ENCODE measurements around the gene NT5C1A. TPM values are rescaled to one million over a fixed set of nuclear protein-coding genes. Genes with fewer than 3 reads are reported as not detected.
A peak's percentile ranks its signal among the peaks of the same experiment; 100 is the strongest.

The NT5C1A gene
- total RNA-seq, 1 experiment from 2014 or later = not detected

DNA sequence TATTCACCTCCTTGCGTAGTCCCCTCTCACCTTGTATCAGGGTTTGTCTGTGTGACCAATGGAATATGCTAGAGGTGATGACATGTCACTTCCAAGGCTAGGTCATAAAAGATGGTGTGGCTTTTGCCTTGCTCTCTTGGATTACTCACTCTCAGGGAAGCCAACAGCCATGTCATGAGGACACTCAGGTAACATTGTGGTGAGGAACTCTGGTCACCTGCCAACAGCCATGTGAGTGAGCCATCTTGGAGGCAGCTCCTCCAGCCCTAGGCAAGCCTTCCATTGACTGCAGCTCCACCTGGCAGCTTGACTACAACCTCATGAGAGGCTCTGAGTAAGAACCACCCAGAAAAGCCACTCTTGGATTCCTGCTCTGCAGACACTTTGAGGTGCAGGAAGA lies 21.5 kb downstream of the NT5C1A start:
- Histone ChIP-seq H3K4me2 (ENCODE audit: low read length) (no peak overlapping the region), H3K79me2 (ENCODE audit: low read length) (no peaks in the 10 kb centered on the region), H3K9me2 (replicated peaks; ENCODE audit: low read length) (no peaks in the 10 kb centered on the region), H3K36me3 (ENCODE audit: low read depth, low read length) (no peaks in the 10 kb centered on the region), H3K27me3 (ENCODE audit: low read length) (no peaks in the 10 kb centered on the region), H3K4me3 (ENCODE audit: low read length) (no peak overlapping the region), H3K9ac (ENCODE audit: low read length) (no peak overlapping the region), H3K9me3 (ENCODE audit: low read length) (no peaks in the 10 kb centered on the region), H4K20me1 (ENCODE audit: low read length) (no peaks in the 10 kb centered on the region), H3K27ac (ENCODE audit: low read length) (no peak overlapping the region), H3F3A (ENCODE audit: low read length, unreplicated experiment) (no peaks in the 10 kb centered on the region), H3K4me1 (ENCODE audit: insufficient read depth, low read length) (no peaks in the 10 kb centered on the region), H2AFZ (ENCODE audit: low read length) (no peak overlapping the region)
- intact Hi-C loops (cut with micrococcal nuclease) = no loop called here
- ChIA-PET CTCF (no interaction called here), POLR2A (ENCODE audit: unreplicated experiment) (no interaction called here)
- TF ChIP-seq CTCF (conservative IDR thresholded peaks at IDR 0.05; ENCODE audit: low read depth, low read length) (no peak), EZH2 (IDR thresholded peaks at IDR 0.05; ENCODE audit: low read length, unreplicated experiment) (no peak), EZH2phosphoT487 (IDR thresholded peaks at IDR 0.05; ENCODE audit: borderline replicate concordance, low read length) (no peak)
- ATAC-seq (no peak), DNase-seq (peak; percentile 62)
- BruUV-seq (replicated peaks) = no TSS peak

DNA sequence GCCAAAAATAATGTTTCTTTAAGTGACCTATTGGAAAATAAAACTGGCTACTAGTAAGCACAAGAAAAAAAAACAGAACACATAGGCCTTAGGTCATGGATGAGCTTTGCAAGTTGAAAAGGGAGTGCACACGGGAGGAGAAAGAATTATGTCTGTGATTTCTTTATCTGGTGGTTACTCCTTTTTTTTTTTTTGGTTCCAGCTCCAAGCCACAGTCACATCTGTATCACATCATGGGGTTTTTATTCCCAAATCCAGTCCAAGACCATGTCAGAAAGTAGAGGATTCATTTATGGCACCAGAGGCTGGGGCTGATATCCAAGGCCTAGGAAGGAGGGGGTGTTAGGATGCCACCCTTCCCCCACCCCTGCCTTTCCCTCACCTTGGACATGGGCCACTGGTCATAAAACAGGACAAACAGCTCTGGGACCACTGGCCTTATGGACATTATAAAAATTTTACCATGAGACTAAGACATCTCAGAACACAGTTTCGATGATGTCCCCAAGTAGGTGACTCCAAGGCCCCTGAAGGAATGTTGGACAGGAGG lies 22.2 kb downstream of the NT5C1A start:
- H3K4me1 ChIP-seq (ENCODE audit: insufficient read depth, low read length) = no peaks in the 10 kb centered on the region
- TF ChIP-seq CTCF (conservative IDR thresholded peaks at IDR 0.05; ENCODE audit: low read depth, low read length) (no peak), EZH2 (IDR thresholded peaks at IDR 0.05; ENCODE audit: low read length, unreplicated experiment) (no peak)
- no peaks in the 10 kb centered on the region for H3K9me2 ChIP-seq (replicated peaks; ENCODE audit: low read length)
- H3K36me3 ChIP-seq (ENCODE audit: low read depth, low read length) = no peaks in the 10 kb centered on the region
- no peak overlapping the region for H3K27ac ChIP-seq (ENCODE audit: low read length)
- intact Hi-C loops (cut with micrococcal nuclease) = no loop called here
- no peaks in the 10 kb centered on the region for H3K27me3 ChIP-seq (ENCODE audit: low read length)
- H3F3A ChIP-seq (ENCODE audit: low read length, unreplicated experiment) = no peaks in the 10 kb centered on the region
- H3K9me3 ChIP-seq (ENCODE audit: low read length) = no peaks in the 10 kb centered on the region
- no peak overlapping the region for H3K9ac ChIP-seq (ENCODE audit: low read length)
- H3K79me2 ChIP-seq (ENCODE audit: low read length) = no peaks in the 10 kb centered on the region
- BruUV-seq (replicated peaks) = no TSS peak
- ChIA-PET POLR2A (ENCODE audit: unreplicated experiment) (no interaction called here), CTCF (no interaction called here)
- DNase-seq (no peak), ATAC-seq (no peak)
- H3K4me2 ChIP-seq (ENCODE audit: low read length) = no peak overlapping the region
- H4K20me1 ChIP-seq (ENCODE audit: low read length) = no peaks in the 10 kb centered on the region
- H2AFZ ChIP-seq (ENCODE audit: low read length) = no peak overlapping the region
- H3K4me3 ChIP-seq (ENCODE audit: low read length) = no peak overlapping the region

DNA sequence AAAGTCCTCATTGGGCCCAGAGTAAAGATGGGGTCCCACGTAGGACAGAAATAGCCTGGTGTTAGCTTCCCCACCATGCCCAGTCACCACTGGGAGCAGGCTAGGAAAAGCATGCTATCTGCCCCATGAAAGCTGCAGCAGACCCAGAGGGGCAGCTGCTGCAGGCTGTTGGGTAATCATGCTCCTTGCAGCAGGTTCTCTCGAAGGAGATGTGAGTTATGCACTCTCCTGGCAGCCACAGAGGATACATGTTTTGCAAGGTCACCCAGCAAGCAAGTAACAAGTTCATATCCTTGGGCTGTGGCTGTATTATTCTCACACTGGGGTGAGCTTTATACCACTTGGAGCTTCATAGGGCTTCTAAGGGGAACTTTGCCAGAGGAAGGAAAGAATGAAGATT lies 23.4 kb downstream of the NT5C1A start:
- POLR2A ChIA-PET (ENCODE audit: unreplicated experiment) = no interaction called here
- intact Hi-C loops (cut with micrococcal nuclease) = no loop called here
- TF ChIP-seq EZH2phosphoT487 (IDR thresholded peaks at IDR 0.05; ENCODE audit: borderline replicate concordance, low read length) = no peak
- TF ChIP-seq CTCF (conservative IDR thresholded peaks at IDR 0.05; ENCODE audit: low read depth, low read length) = no peak
- TF ChIP-seq EZH2 (IDR thresholded peaks at IDR 0.05; ENCODE audit: low read length, unreplicated experiment) = no peak
- BruUV-seq (replicated peaks) = no TSS peak
- H3K9me3 ChIP-seq (ENCODE audit: low read length) = no peaks in the 10 kb centered on the region
- no peaks in the 10 kb centered on the region for H3K79me2 ChIP-seq (ENCODE audit: low read length)
- no peaks in the 10 kb centered on the region for H4K20me1 ChIP-seq (ENCODE audit: low read length)
- no peak for ATAC-seq
- H3F3A ChIP-seq (ENCODE audit: low read length, unreplicated experiment) = no peaks in the 10 kb centered on the region
- no peaks in the 10 kb centered on the region for H3K27me3 ChIP-seq (ENCODE audit: low read length)
- no peaks in the 10 kb centered on the region for H3K4me1 ChIP-seq (ENCODE audit: insufficient read depth, low read length)
- CTCF ChIA-PET = no interaction called here
- no peak for DNase-seq
- H2AFZ ChIP-seq (ENCODE audit: low read length) = no peak overlapping the region
- H3K36me3 ChIP-seq (ENCODE audit: low read depth, low read length) = no peaks in the 10 kb centered on the region
- H3K4me3 ChIP-seq (ENCODE audit: low read length) = no peak overlapping the region
- H3K4me2 ChIP-seq (ENCODE audit: low read length) = no peak overlapping the region
- no peak overlapping the region for H3K27ac ChIP-seq (ENCODE audit: low read length)
- no peaks in the 10 kb centered on the region for H3K9me2 ChIP-seq (replicated peaks; ENCODE audit: low read length)
- H3K9ac ChIP-seq (ENCODE audit: low read length) = no peak overlapping the region
